ENCODE data around the gene A1CF. TPM values are rescaled to one million over a fixed set of nuclear protein-coding genes. Genes with fewer than 3 reads are reported as not detected.

A1CF gene
- total and polyA plus RNA-seq, 2 donors from 2014 or later: 3.7 to 3.8 TPM

- no peak for DNase-seq
- H3K27ac ChIP-seq (ENCODE audit: low read depth in 2 of 2, low read length in 2 of 2): no peak overlapping the region
Observed at GRCh38 chr10:50851884-50852671, 33.3 kb downstream of the A1CF start.

GRCh38 chr10:50850578-50851230 lies 34.7 kb downstream of the A1CF start:
- FAIRE-seq: no peak
- no peaks in the 10 kb centered on the region for H3K9me3 ChIP-seq (ENCODE audit: control insufficient read depth in 2 of 3, insufficient read depth in 1 of 3, low read length in 3 of 3)
- intact Hi-C loops (cut with DNase I): no loop called here

More at GRCh38 chr10:50851884-50852671, 33.3 kb downstream of the A1CF start:
- Histone ChIP-seq H3K27me3 (ENCODE audit: control insufficient read depth, insufficient read depth, low read length) (no peaks in the 10 kb centered on the region), H3K9ac (ENCODE audit: low read length in 3 of 3) (no peak overlapping the region), H3K9me3 (ENCODE audit: control insufficient read depth in 2 of 3, insufficient read depth in 1 of 3, low read length in 3 of 3) (no peaks in the 10 kb centered on the region), H3K4me1 (ENCODE audit: control insufficient read depth in 2 of 3, insufficient read depth in 2 of 3, low read depth in 1 of 3, low read length in 3 of 3) (peaks cover 0 to 5% (median 0%) of the 10 kb centered on the region in 3 donors), H3K4me3 (ENCODE audit: low read length in 3 of 3) (no peak overlapping the region), H3K36me3 (ENCODE audit: control insufficient read depth in 2 of 3, insufficient read depth in 3 of 3, low read length in 3 of 3) (no peaks in the 10 kb centered on the region)
- FAIRE-seq: no peak
- intact Hi-C loops (cut with DNase I): no loop called here
- TF ChIP-seq CTCF (IDR thresholded peaks at IDR 0.05; ENCODE audit: borderline replicate concordance, extremely low read depth, insufficient read depth): no peak

GRCh38 chr10:50846753-50847152 lies 38.7 kb downstream of the A1CF start:
- DNase-seq: no peak
- Histone ChIP-seq H3K9ac (ENCODE audit: low read length in 3 of 3) (no peak overlapping the region), H3K4me1 (ENCODE audit: control insufficient read depth in 2 of 3, insufficient read depth in 2 of 3, low read depth in 1 of 3, low read length in 3 of 3) (no peaks in the 10 kb centered on the region), H3K4me3 (ENCODE audit: low read length in 3 of 3) (no peak overlapping the region), H3K9me3 (ENCODE audit: control insufficient read depth in 2 of 3, insufficient read depth in 1 of 3, low read length in 3 of 3) (no peaks in the 10 kb centered on the region), H3K27ac (ENCODE audit: low read depth in 2 of 2, low read length in 2 of 2) (no peak overlapping the region), H3K36me3 (ENCODE audit: control insufficient read depth in 2 of 3, insufficient read depth in 3 of 3, low read length in 3 of 3) (no peaks in the 10 kb centered on the region), H3K27me3 (ENCODE audit: control insufficient read depth, insufficient read depth, low read length) (no peaks in the 10 kb centered on the region)
- no peak for TF ChIP-seq CTCF (IDR thresholded peaks at IDR 0.05; ENCODE audit: borderline replicate concordance, extremely low read depth, insufficient read depth)
- no peak for FAIRE-seq
- intact Hi-C loops (cut with DNase I): no loop called here

More at GRCh38 chr10:50850578-50851230, 34.7 kb downstream of the A1CF start:
- H3K36me3 ChIP-seq (ENCODE audit: control insufficient read depth in 2 of 3, insufficient read depth in 3 of 3, low read length in 3 of 3): no peaks in the 10 kb centered on the region
- H3K27me3 ChIP-seq (ENCODE audit: control insufficient read depth, insufficient read depth, low read length): no peaks in the 10 kb centered on the region
- no peak overlapping the region for H3K9ac ChIP-seq (ENCODE audit: low read length in 3 of 3)
- H3K4me3 ChIP-seq (ENCODE audit: low read length in 3 of 3): no peak overlapping the region
- H3K4me1 ChIP-seq (ENCODE audit: control insufficient read depth in 2 of 3, insufficient read depth in 2 of 3, low read depth in 1 of 3, low read length in 3 of 3): peaks cover 0 to 5% (median 0%) of the 10 kb centered on the region in 3 donors
- no peak overlapping the region for H3K27ac ChIP-seq (ENCODE audit: low read depth in 2 of 2, low read length in 2 of 2)
- no peak for TF ChIP-seq CTCF (IDR thresholded peaks at IDR 0.05; ENCODE audit: borderline replicate concordance, extremely low read depth, insufficient read depth)
- DNase-seq: no peak

Measured in kidney (tissue), 14 donors.